ENCODE data around the gene MYO9B. TPM values are rescaled to one million over a fixed set of nuclear protein-coding genes. Genes with fewer than 3 reads are reported as not detected.

MYO9B gene
- total RNA-seq, 1 donor, result 96.6 TPM

- peaks cover 4% of the 10 kb centered on the region for H3K4me1 ChIP-seq (ENCODE audit: insufficient read depth, low read length)
- H3K27me3 ChIP-seq (ENCODE audit: insufficient read depth, low read length), result no peaks in the 10 kb centered on the region
- no peak overlapping the region for H3K27ac ChIP-seq (ENCODE audit: low read depth, low read length)
- no peak overlapping the region for H2AFZ ChIP-seq (ENCODE audit: low read length)
- H4K20me1 ChIP-seq (ENCODE audit: insufficient read depth, low read length), result peaks cover 15% of the 10 kb centered on the region
- H3K9me3 ChIP-seq (ENCODE audit: low read depth, low read length), result no peaks in the 10 kb centered on the region
- DNase-seq (ENCODE audit: insufficient read length, low spot score, missing footprints), result peak; percentile 93
- TF ChIP-seq CTCF (IDR thresholded peaks at IDR 0.05; ENCODE audit: extremely low read depth, low read depth, low read length), result peak; percentile 58
- H3K4me2 ChIP-seq (ENCODE audit: insufficient read depth, low read length), result no peak overlapping the region
- no peaks in the 10 kb centered on the region for H3K79me2 ChIP-seq (ENCODE audit: insufficient read depth, low read length)
- no peak overlapping the region for H3K4me3 ChIP-seq (ENCODE audit: insufficient read depth, low read length)
- peaks cover 70% of the 10 kb centered on the region for H3K36me3 ChIP-seq (ENCODE audit: insufficient read depth, low read length)
These were observed 129.9 kb downstream of the MYO9B start for GRCh38 chr19:17205237-17206140.

- TF ChIP-seq CTCF (IDR thresholded peaks at IDR 0.05; ENCODE audit: extremely low read depth, low read depth, low read length), result no peak
- Histone ChIP-seq H3K36me3 (ENCODE audit: insufficient read depth, low read length) (peaks cover 64% of the 10 kb centered on the region), H3K79me2 (ENCODE audit: insufficient read depth, low read length) (no peaks in the 10 kb centered on the region), H3K27ac (ENCODE audit: low read depth, low read length) (no peak overlapping the region), H3K9me3 (ENCODE audit: low read depth, low read length) (no peaks in the 10 kb centered on the region), H3K4me2 (ENCODE audit: insufficient read depth, low read length) (no peak overlapping the region), H3K27me3 (ENCODE audit: insufficient read depth, low read length) (no peaks in the 10 kb centered on the region), H2AFZ (ENCODE audit: low read length) (no peak overlapping the region), H3K4me1 (ENCODE audit: insufficient read depth, low read length) (peaks cover 4% of the 10 kb centered on the region), H4K20me1 (ENCODE audit: insufficient read depth, low read length) (peaks cover 15% of the 10 kb centered on the region), H3K4me3 (ENCODE audit: insufficient read depth, low read length) (no peak overlapping the region)
- peak; percentile 44 for DNase-seq (ENCODE audit: insufficient read length, low spot score, missing footprints)
These were observed 131.4 kb downstream of the MYO9B start for GRCh38 chr19:17206736-17207581.

- no peak overlapping the region for H3K27ac ChIP-seq (ENCODE audit: low read depth, low read length)
- peaks cover 4% of the 10 kb centered on the region for H3K4me1 ChIP-seq (ENCODE audit: insufficient read depth, low read length)
- no peak overlapping the region for H3K4me2 ChIP-seq (ENCODE audit: insufficient read depth, low read length)
- no peaks in the 10 kb centered on the region for H3K9me3 ChIP-seq (ENCODE audit: low read depth, low read length)
- no peak for TF ChIP-seq CTCF (IDR thresholded peaks at IDR 0.05; ENCODE audit: extremely low read depth, low read depth, low read length)
- H3K4me3 ChIP-seq (ENCODE audit: insufficient read depth, low read length), result no peak overlapping the region
- peaks cover 59% of the 10 kb centered on the region for H3K36me3 ChIP-seq (ENCODE audit: insufficient read depth, low read length)
- no peaks in the 10 kb centered on the region for H3K79me2 ChIP-seq (ENCODE audit: insufficient read depth, low read length)
- H2AFZ ChIP-seq (ENCODE audit: low read length), result no peak overlapping the region
- H4K20me1 ChIP-seq (ENCODE audit: insufficient read depth, low read length), result peaks cover 9% of the 10 kb centered on the region
- no peaks in the 10 kb centered on the region for H3K27me3 ChIP-seq (ENCODE audit: insufficient read depth, low read length)
- DNase-seq (ENCODE audit: insufficient read length, low spot score, missing footprints), result peak; percentile 89
These were observed 133.8 kb downstream of the MYO9B start for GRCh38 chr19:17209126-17210036.
